Measurements from ENCODE around the gene PRIM1. TPM values are rescaled to one million over a fixed set of nuclear protein-coding genes. Genes with fewer than 3 reads are reported as not detected.

Gene PRIM1
- total and polyA plus RNA-seq, 8 donors, result 4.3 to 45.5 (median 5.7) TPM; not detected in 1

- Histone ChIP-seq H3K36me3 (peaks cover 35 to 95% (median 84%) of the 10 kb centered on the region in 4 donors), H3K27ac (peak overlapping the region in 1 of 5 donors; percentile 34), H3K27me3 (no peaks in the 10 kb centered on the region), H3K4me1 (peaks cover 50 to 71% (median 65%) of the 10 kb centered on the region in 4 donors), H3K4me3 (no peak overlapping the region), H3K9me3 (no peaks in the 10 kb centered on the region)
- no peak for DNase-seq
- TF ChIP-seq EP300 (IDR thresholded peaks at IDR 0.05) (no peak), CTCF (IDR thresholded peaks at IDR 0.05) (no peak), POLR2A (IDR thresholded peaks at IDR 0.05) (no peak), POLR2AphosphoS5 (IDR thresholded peaks at IDR 0.05) (no peak)
- intact Hi-C loops (cut with DNase I; ENCODE audit: low total_unique reads), result no loop called here
- 68 to 94% (median 78%) methylated on average over 3 to 4 of the region's 4 CpGs for WGBS, 5 donors
Measured at GRCh38 chr12:56716933-56717880, 34.9 kb downstream of the PRIM1 start.

- DNase-seq, result no peak
- H3K36me3 ChIP-seq, result peaks cover 42 to 99% (median 89%) of the 10 kb centered on the region in 4 donors
- H3K27me3 ChIP-seq, result no peaks in the 10 kb centered on the region
- H3K27ac ChIP-seq, result peak overlapping the region in 1 of 5 donors; percentile 34
- peaks cover 42 to 64% (median 58%) of the 10 kb centered on the region in 4 donors for H3K4me1 ChIP-seq
- intact Hi-C loops (cut with DNase I; ENCODE audit: low total_unique reads), result no loop called here
- 64 to 82% (median 68%) methylated on average over 1 of the region's 1 CpG for WGBS, 5 donors
- no peaks in the 10 kb centered on the region for H3K9me3 ChIP-seq
- no peak overlapping the region for H3K4me3 ChIP-seq
- no peak for TF ChIP-seq EP300 (IDR thresholded peaks at IDR 0.05)
- TF ChIP-seq POLR2AphosphoS5 (IDR thresholded peaks at IDR 0.05), result no peak
- TF ChIP-seq CTCF (IDR thresholded peaks at IDR 0.05), result no peak
- TF ChIP-seq POLR2A (IDR thresholded peaks at IDR 0.05), result no peak
Measured at GRCh38 chr12:56716458-56716857, 35.7 kb downstream of the PRIM1 start.

GRCh38 chr12:56715798-56716197, 36.3 kb downstream of the PRIM1 start:
- TF ChIP-seq POLR2A (IDR thresholded peaks at IDR 0.05) (no peak), EP300 (IDR thresholded peaks at IDR 0.05) (no peak), POLR2AphosphoS5 (IDR thresholded peaks at IDR 0.05) (no peak), CTCF (IDR thresholded peaks at IDR 0.05) (no peak)
- no peaks in the 10 kb centered on the region for H3K27me3 ChIP-seq
- no peaks in the 10 kb centered on the region for H3K9me3 ChIP-seq
- H3K27ac ChIP-seq, result no peak overlapping the region
- 67 to 76% (median 72%) methylated on average over 8 of the region's 8 CpGs for WGBS, 5 donors
- intact Hi-C loops (cut with DNase I; ENCODE audit: low total_unique reads), result no loop called here
- H3K36me3 ChIP-seq, result peaks cover 42 to 98% (median 92%) of the 10 kb centered on the region in 4 donors
- no peak for DNase-seq
- H3K4me3 ChIP-seq, result no peak overlapping the region
- peaks cover 36 to 57% (median 51%) of the 10 kb centered on the region in 4 donors for H3K4me1 ChIP-seq

GRCh38 chr12:56714431-56714929, 37.6 kb downstream of the PRIM1 start:
- DNase-seq, result no peak
- no peak for TF ChIP-seq EP300 (IDR thresholded peaks at IDR 0.05)
- TF ChIP-seq POLR2A (IDR thresholded peaks at IDR 0.05), result no peak
- TF ChIP-seq CTCF (IDR thresholded peaks at IDR 0.05), result no peak
- no peak for TF ChIP-seq POLR2AphosphoS5 (IDR thresholded peaks at IDR 0.05)
- intact Hi-C loops (cut with DNase I; ENCODE audit: low total_unique reads), result no loop called here
- 81 to 93% (median 85%) methylated on average over 2 of the region's 2 CpGs for WGBS, 5 donors
- H3K27ac ChIP-seq, result no peak overlapping the region
- peaks cover 23 to 44% (median 38%) of the 10 kb centered on the region in 4 donors for H3K4me1 ChIP-seq
- peaks cover 36 to 85% (median 80%) of the 10 kb centered on the region in 4 donors for H3K36me3 ChIP-seq
- no peaks in the 10 kb centered on the region for H3K27me3 ChIP-seq
- H3K9me3 ChIP-seq, result no peaks in the 10 kb centered on the region
- no peak overlapping the region for H3K4me3 ChIP-seq

Data from stomach (tissue), 9 donors.